Upper lobe of left lung (tissue), 6 donors: Measurements from ENCODE around the gene GMPPB. TPM values are rescaled to one million over a fixed set of nuclear protein-coding genes. Genes with fewer than 3 reads are reported as not detected.
"Not testable (repeated sequence)": the region's sequence is repeated elsewhere in the genome, so short reads cannot be mapped to it uniquely, and the experiment has no call there.

Source experiments
- ATAC-seq, 2 donors: fragments of 200-7000 bp; cut with Tn5 transposase; one replicate each; pipeline ENCODE4 v1.9.1; 2022; ENCODE audit warnings: mild to moderate bottlenecking in 2 of 2, moderate library complexity in 2 of 2; ENCODE audit not compliant: low FRiP score in 2 of 2
- DNase-seq, 2 donors: peaks; one replicate each; pipeline ENCODE4 v3.0.0-alpha.2; 2019 to 2020
- H3K27ac ChIP-seq, 4 donors: fragments of 200-600 bp; sonication (generic); one replicate each; pipeline ENCODE4 v1.5.1; 2016 to 2019
- H3K27me3 ChIP-seq, 4 donors: fragments of 200-600 bp; sonication (generic); one replicate each; pipeline ENCODE4 v1.5.1; 2017 to 2019
- H3K36me3 ChIP-seq, 4 donors: fragments of 200-600 bp; sonication (generic); one replicate each; pipeline ENCODE4 v1.5.1; 2016 to 2019
- H3K4me1 ChIP-seq, 4 donors: fragments of 200-600 bp; sonication (generic); one replicate each; pipeline ENCODE4 v1.5.1; 2018 to 2019
- H3K4me3 ChIP-seq, 4 donors: fragments of 200-600 bp; sonication (generic); one replicate each; pipeline ENCODE4 v1.5.1; 2017 to 2019; ENCODE audit warnings: mild to moderate bottlenecking in 2 of 4, moderate library complexity in 1 of 4
- H3K9me3 ChIP-seq, 4 donors: fragments of 200-600 bp; sonication (generic); one replicate each; pipeline ENCODE4 v1.5.1; 2018 to 2019
- CTCF ChIP-seq, 6 experiments: fragments of 450-650 bp in 4 of 6; fragments of 200-600 bp in 2 of 6; sonication (generic) in 2 of 6; IDR thresholded peaks; one replicate each; pipeline ENCODE4 v1.5.1; 2016 to 2019; ENCODE audit warnings: antibody characterized with exemption in 6 of 6
- EP300 ChIP-seq, 4 donors: sonication (generic); formaldehyde crosslinking; IDR thresholded peaks; one replicate each; pipeline ENCODE4 v1.5.1; 2017; ENCODE audit warnings: antibody characterized with exemption in 4 of 4, control low read depth in 2 of 4
- POLR2A ChIP-seq, 4 donors: fragments of 450-650 bp; IDR thresholded peaks; one replicate each; pipeline ENCODE4 v1.5.1; 2016 to 2017; ENCODE audit warnings: antibody characterized with exemption in 4 of 4, mild to moderate bottlenecking in 2 of 4
- POLR2AphosphoS5 ChIP-seq, 2 donors: sonication (generic); formaldehyde crosslinking; IDR thresholded peaks; one replicate each; pipeline ENCODE4 v1.5.1; 2017; ENCODE audit warnings: antibody characterized with exemption in 2 of 2
- WGBS, 2 donors: methylation state at CpG; one replicate each; pipeline ENCODE4 v1.1.5; 2017 to 2018; 5-methylcytosine and 5-hydroxymethylcytosine counted together
- total RNA-seq, 6 donors: library from RNA; depleted of rRNA in 4 of 6; stranded (reverse); fragments of >200 nt in 4 of 6; gene quantifications; one replicate each; pipeline versions ENCODE4 v1.1.0 to v1.2.1, GENCODE V29; 2016 to 2021
- donor health status: DM: no; HTN: no; CAD: no; lungs with moderate emphysema.
- donor health status: DM: no; HTN: yes; CAD: no; lungs with severe emphysema.

GMPPB gene
- total RNA-seq, 6 donors from 2014 or later = 17.8 to 45.8 (median 41.3) TPM

- DNase-seq (peak in 1 of 2 donors; percentile 25), ATAC-seq (no peak)
- Histone ChIP-seq H3K4me1 (peaks cover 0 to 12% (median 3%) of the 10 kb centered on the region in 4 donors), H3K4me3 (no peak overlapping the region), H3K36me3 (peaks cover 0 to 70% (median 51%) of the 10 kb centered on the region in 4 donors), H3K27ac (no peak overlapping the region), H3K27me3 (no peaks in the 10 kb centered on the region), H3K9me3 (no peaks in the 10 kb centered on the region)
- WGBS, 2 donors = 88 to 92% methylated on average over 2 to 7 of the region's 8 CpGs
- no peak for TF ChIP-seq POLR2A (IDR thresholded peaks at IDR 0.05)
- TF ChIP-seq CTCF (IDR thresholded peaks at IDR 0.05) = no peak
- no peak for TF ChIP-seq POLR2AphosphoS5 (IDR thresholded peaks at IDR 0.05)
- no peak for TF ChIP-seq EP300 (IDR thresholded peaks at IDR 0.05)
Measured at GRCh38 chr3:49700014-49700413, 23.7 kb downstream of the GMPPB start.

- H3K4me3 ChIP-seq = no peak overlapping the region
- H3K9me3 ChIP-seq = no peaks in the 10 kb centered on the region
- H3K4me1 ChIP-seq = peaks cover 0 to 12% (median 3%) of the 10 kb centered on the region in 4 donors
- H3K27ac ChIP-seq = peak overlapping the region in 1 of 4 donors; percentile 5
- no peaks in the 10 kb centered on the region for H3K27me3 ChIP-seq
- TF ChIP-seq EP300 (IDR thresholded peaks at IDR 0.05) = no peak
- no peak for ATAC-seq
- H3K36me3 ChIP-seq = peaks cover 0 to 65% (median 46%) of the 10 kb centered on the region in 4 donors
- 86 to 90% methylated on average over 9 to 12 of the region's 16 CpGs for WGBS, 2 donors
- peak in 1 of 2 donors; percentile 61 for DNase-seq
Measured at GRCh38 chr3:49699281-49699979, 24.3 kb downstream of the GMPPB start.

- Histone ChIP-seq H3K4me1 (peaks cover 6 to 15% (median 9%) of the 10 kb centered on the region in 4 donors), H3K36me3 (peaks cover 0 to 39% (median 30%) of the 10 kb centered on the region in 4 donors)
- not testable (repeated sequence) for H3K27ac ChIP-seq, DNase-seq, H3K4me3 ChIP-seq, H3K9me3 ChIP-seq, ATAC-seq, H3K27me3 ChIP-seq
- 92 to 100% methylated on average over 1 to 3 of the region's 4 CpGs for whole genome bisulfite sequencing, 2 donors
Measured at GRCh38 chr3:49695350-49696015, 28.3 kb downstream of the GMPPB start.

GRCh38 chr3:49694409-49695070 is 29.2 kb downstream of the GMPPB start:
- not testable (repeated sequence) for H3K27ac ChIP-seq, H3K27me3 ChIP-seq, H3K4me3 ChIP-seq, DNase-seq, H3K9me3 ChIP-seq, ATAC-seq
- Histone ChIP-seq H3K4me1 (peaks cover 12 to 22% (median 16%) of the 10 kb centered on the region in 4 donors), H3K36me3 (peaks cover 0 to 29% (median 23%) of the 10 kb centered on the region in 4 donors)
- 58 to 61% methylated on average over 5 of the region's 6 CpGs for WGBS, 2 donors

GRCh38 chr3:49691481-49691880 is 32.3 kb downstream of the GMPPB start:
- H3K4me3 ChIP-seq, H3K27me3 ChIP-seq, H3K36me3 ChIP-seq, DNase-seq, ATAC-seq, H3K9me3 ChIP-seq, H3K27ac ChIP-seq: not testable (repeated sequence)
- 91 to 100% methylated on average over 1 to 3 of the region's 3 CpGs for WGBS, 2 donors
- peaks cover 21 to 39% (median 27%) of the 10 kb centered on the region in 4 donors for H3K4me1 ChIP-seq

- not testable (repeated sequence) for H3K27ac ChIP-seq, H3K9me3 ChIP-seq, H3K4me3 ChIP-seq, H3K36me3 ChIP-seq, ATAC-seq, DNase-seq, H3K27me3 ChIP-seq
- H3K4me1 ChIP-seq = peaks cover 24 to 45% (median 29%) of the 10 kb centered on the region in 4 donors
- 92 to 96% methylated on average over 3 of the region's 3 CpGs for WGBS, 2 donors
Measured at GRCh38 chr3:49690856-49691255, 32.9 kb downstream of the GMPPB start.

- H3K4me3 ChIP-seq = peak overlapping the region; percentile 72 to 100 (median 95)
- not testable (repeated sequence) for H3K27me3 ChIP-seq, ATAC-seq, H3K9me3 ChIP-seq, H3K36me3 ChIP-seq, DNase-seq
- H3K4me1 ChIP-seq = peaks cover 24 to 50% (median 30%) of the 10 kb centered on the region in 4 donors
- 9 to 15% methylated on average over 14 to 16 of the region's 16 CpGs for WGBS, 2 donors
- peak overlapping the region; percentile 56 to 90 (median 82) for H3K27ac ChIP-seq
Measured at GRCh38 chr3:49689908-49690624, 33.7 kb downstream of the GMPPB start.
